Kidney epithelial cell (primary cell): ENCODE results near the gene EXOC6B. TPM values are rescaled to one million over a fixed set of nuclear protein-coding genes. Genes with fewer than 3 reads are reported as not detected.

Experiments
- DNase-seq: peaks from one replicate; pipeline ENCODE4 v3.0.0-alpha.2; 2010; ENCODE audit warnings: low read depth
- H3K27me3 ChIP-seq: 2 replicates; pipeline ENCODE4 v1.6.0; 2011; ENCODE audit warnings: low read length; ENCODE audit not compliant: control insufficient read depth, insufficient read depth
- H3K36me3 ChIP-seq: 2 replicates; pipeline ENCODE4 v1.5.1; 2011; ENCODE audit warnings: low read length; ENCODE audit not compliant: control insufficient read depth, insufficient read depth
- H3K4me3 ChIP-seq: 2 replicates; pipeline ENCODE4 v1.5.1; 2011; ENCODE audit warnings: low read depth, mild to moderate bottlenecking, control low read depth, low read length
- CTCF ChIP-seq: IDR thresholded peaks from 2 replicates; pipeline ENCODE4 v1.5.1; 2011; ENCODE audit warnings: mild to moderate bottlenecking, moderate library complexity, low read length, control low read depth, inconsistent platforms; ENCODE audit not compliant: insufficient read depth, poor library complexity, severe bottlenecking
- total RNA-seq: library from RNA; depleted of rRNA; stranded (reverse); fragments of >200 nt; gene quantifications from 2 replicates; pipeline ENCODE4 v1.2.3, GENCODE V29; 2015

The EXOC6B gene
- total RNA-seq, 1 donor from 2014 or later, result 21.8 TPM

- Histone ChIP-seq H3K4me3 (no peak overlapping the region), H3K27me3 (no peaks in the 10 kb centered on the region), H3K36me3 (no peaks in the 10 kb centered on the region)
- no peak for DNase-seq
- TF ChIP-seq CTCF, result no peak
Observed at GRCh38 chr2:72412214-72412613, 413.6 kb downstream of the EXOC6B start.

DNA sequence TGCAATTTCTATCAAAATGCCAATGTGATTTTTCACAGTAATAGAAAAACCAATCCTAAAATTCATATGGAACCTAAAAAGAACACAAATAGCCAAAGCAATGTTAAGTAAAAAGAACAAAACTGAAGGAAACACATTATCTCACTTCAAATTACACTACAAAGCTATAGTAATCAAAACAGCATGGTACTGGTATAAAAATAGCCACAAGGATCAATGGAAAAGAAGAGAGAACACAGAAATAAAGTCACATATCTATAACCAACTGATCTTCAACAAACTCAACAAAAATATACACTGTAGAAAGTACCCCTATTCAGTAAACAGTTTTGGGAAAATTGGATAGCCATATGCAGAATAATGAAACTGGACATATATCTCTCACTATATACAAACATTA lies 426.0 kb downstream of the EXOC6B start:
- Histone ChIP-seq H3K4me3 (no peak overlapping the region), H3K27me3 (no peaks in the 10 kb centered on the region), H3K36me3 (no peaks in the 10 kb centered on the region)
- no peak for DNase-seq
- TF ChIP-seq CTCF, result no peak

DNA sequence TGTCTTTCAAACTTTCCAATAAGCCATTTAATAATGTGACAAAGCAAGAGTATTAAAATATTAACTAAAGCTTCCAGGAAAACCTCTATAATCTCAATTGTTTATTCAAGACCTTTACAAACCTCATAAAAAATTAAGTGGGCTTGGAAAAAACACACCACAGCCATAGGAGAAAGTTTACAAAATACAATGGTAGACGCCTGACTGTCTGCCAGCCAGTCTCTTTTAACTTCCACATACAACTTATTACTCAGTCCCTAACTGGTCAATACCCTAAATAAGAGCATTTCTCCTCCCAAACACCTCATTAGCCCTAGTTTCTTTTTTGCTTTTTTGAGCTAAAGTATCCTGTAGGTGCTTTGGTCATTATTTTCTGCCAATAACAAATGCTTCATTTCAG lies 430.7 kb downstream of the EXOC6B start:
- no peaks in the 10 kb centered on the region for H3K27me3 ChIP-seq
- no peaks in the 10 kb centered on the region for H3K36me3 ChIP-seq
- no peak for DNase-seq
- TF ChIP-seq CTCF, result no peak
- no peak overlapping the region for H3K4me3 ChIP-seq

DNA sequence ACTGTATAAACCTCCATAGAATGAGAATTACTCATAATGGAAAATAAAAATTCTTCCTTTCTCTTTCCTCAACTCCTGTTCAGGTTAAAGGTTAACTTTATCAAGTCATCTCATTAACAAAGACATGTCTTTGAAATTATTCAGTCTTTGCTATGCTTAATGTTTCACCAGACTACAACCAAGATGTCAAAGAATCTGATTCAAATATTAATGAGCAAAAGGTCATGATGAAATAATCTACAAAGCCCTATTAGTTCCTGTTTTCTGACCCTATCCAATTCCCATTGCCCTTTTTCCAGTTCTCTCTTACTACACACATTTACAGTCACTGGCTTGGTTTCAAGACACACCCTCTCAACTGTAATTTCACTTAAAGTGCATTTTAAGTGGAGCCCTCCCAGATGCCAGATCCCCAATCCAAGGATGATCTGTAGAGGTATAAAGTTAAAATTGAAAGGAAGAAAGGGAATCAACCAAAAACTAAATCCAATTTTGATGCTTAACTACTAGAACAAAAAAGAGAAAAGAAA lies 431.2 kb downstream of the EXOC6B start:
- H3K4me3 ChIP-seq, result no peak overlapping the region
- H3K27me3 ChIP-seq, result no peaks in the 10 kb centered on the region
- no peak for DNase-seq
- H3K36me3 ChIP-seq, result no peaks in the 10 kb centered on the region
- TF ChIP-seq CTCF, result no peak

DNA sequence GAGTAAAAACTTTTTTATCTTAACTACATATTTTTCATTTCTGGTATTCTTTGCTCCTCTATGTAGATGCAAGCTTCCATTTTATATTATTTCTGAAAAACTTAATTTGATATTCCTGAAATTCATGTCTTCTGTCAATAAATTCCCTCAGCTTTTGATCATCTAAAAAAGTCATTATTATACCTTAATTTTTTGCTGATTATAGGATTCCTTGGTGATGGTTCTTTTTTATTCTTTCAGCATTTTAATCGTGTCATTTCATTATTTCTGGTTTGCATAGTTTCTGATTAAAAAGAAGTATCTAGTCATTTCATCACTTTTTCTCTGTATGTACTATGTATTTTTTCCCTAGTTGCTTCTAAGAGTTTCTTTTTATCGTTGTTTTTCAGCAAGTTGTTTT lies 436.4 kb downstream of the EXOC6B start:
- Histone ChIP-seq H3K36me3 (no peaks in the 10 kb centered on the region), H3K27me3 (no peaks in the 10 kb centered on the region), H3K4me3 (no peak overlapping the region)
- no peak for DNase-seq
- TF ChIP-seq CTCF, result no peak

- no peak for DNase-seq
- Histone ChIP-seq H3K36me3 (no peaks in the 10 kb centered on the region), H3K4me3 (no peak overlapping the region), H3K27me3 (no peaks in the 10 kb centered on the region)
- no peak for TF ChIP-seq CTCF
Observed at GRCh38 chr2:72388263-72388662, 437.6 kb downstream of the EXOC6B start.
